Skeletal muscle tissue (tissue), 4 donors: ENCODE measurements around the gene TMEM229B. TPM values are rescaled to one million over a fixed set of nuclear protein-coding genes. Genes with fewer than 3 reads are reported as not detected.

Experiments used
- H3K27ac ChIP-seq: one replicate; pipeline ENCODE4 v1.7.0; 2013; ENCODE audit warnings: mild to moderate bottlenecking, low read depth, low read length, inconsistent platforms
- H3K27me3 ChIP-seq, 3 donors: one replicate each; pipeline ENCODE4 v1.7.0; 2013; ENCODE audit warnings: low read length in 3 of 3; ENCODE audit not compliant: control insufficient read depth in 3 of 3, insufficient read depth in 3 of 3
- H3K36me3 ChIP-seq, 3 donors: one replicate each; pipeline ENCODE4 v1.7.0; 2013; ENCODE audit warnings: low read length in 3 of 3; ENCODE audit not compliant: control insufficient read depth in 3 of 3, insufficient read depth in 3 of 3
- H3K4me1 ChIP-seq, 3 donors: one replicate each; pipeline ENCODE4 v1.7.0; 2013; ENCODE audit warnings: low read length in 3 of 3, mild to moderate bottlenecking in 3 of 3; ENCODE audit not compliant: control insufficient read depth in 3 of 3, insufficient read depth in 3 of 3
- H3K4me3 ChIP-seq, 3 donors: one replicate each; pipeline ENCODE4 v1.7.0; 2013; ENCODE audit warnings: low read length in 3 of 3
- H3K9ac ChIP-seq, 3 donors: one replicate each; pipeline ENCODE4 v1.7.0; 2013; ENCODE audit warnings: low read length in 3 of 3, mild to moderate bottlenecking in 3 of 3, moderate library complexity in 2 of 3, low read depth in 1 of 3
- H3K9me3 ChIP-seq, 3 donors: one replicate each; pipeline ENCODE4 v1.7.0; 2013; ENCODE audit warnings: low read length in 3 of 3; ENCODE audit not compliant: control insufficient read depth in 3 of 3
- total RNA-seq: library from RNA; depleted of rRNA; stranded (reverse); fragments of >200 nt; gene quantifications from one replicate; pipeline ENCODE4 v1.2.3, GENCODE V29; 2014
- donor health status: Osteomylitis.

The TMEM229B gene
- total RNA-seq, 1 donor from 2014 or later: 0.52 TPM

GRCh38 chr14:67446371-67447032, 42.0 kb downstream of the TMEM229B start:
- Histone ChIP-seq H3K27me3 (no peaks in the 10 kb centered on the region), H3K4me3 (no peak overlapping the region), H3K9me3 (no peaks in the 10 kb centered on the region), H3K36me3 (no peaks in the 10 kb centered on the region), H3K4me1 (peaks cover 4 to 12% (median 6%) of the 10 kb centered on the region in 3 donors), H3K9ac (no peak overlapping the region), H3K27ac (no peak overlapping the region)

GRCh38 chr14:67444395-67444794, 44.1 kb downstream of the TMEM229B start:
- no peak overlapping the region for H3K4me3 ChIP-seq
- H3K4me1 ChIP-seq: peaks cover 4 to 13% (median 6%) of the 10 kb centered on the region in 3 donors
- no peak overlapping the region for H3K27ac ChIP-seq
- no peaks in the 10 kb centered on the region for H3K36me3 ChIP-seq
- H3K9me3 ChIP-seq: no peaks in the 10 kb centered on the region
- no peak overlapping the region for H3K9ac ChIP-seq
- H3K27me3 ChIP-seq: no peaks in the 10 kb centered on the region

GRCh38 chr14:67442139-67442906, 46.2 kb downstream of the TMEM229B start:
- no peaks in the 10 kb centered on the region for H3K27me3 ChIP-seq
- no peaks in the 10 kb centered on the region for H3K9me3 ChIP-seq
- H3K9ac ChIP-seq: peak overlapping the region in 1 of 3 donors; percentile 33
- H3K4me3 ChIP-seq: no peak overlapping the region
- no peak overlapping the region for H3K27ac ChIP-seq
- peaks cover 6 to 13% (median 7%) of the 10 kb centered on the region in 3 donors for H3K4me1 ChIP-seq
- H3K36me3 ChIP-seq: no peaks in the 10 kb centered on the region

- no peak overlapping the region for H3K4me3 ChIP-seq
- no peaks in the 10 kb centered on the region for H3K9me3 ChIP-seq
- no peak overlapping the region for H3K27ac ChIP-seq
- no peaks in the 10 kb centered on the region for H3K36me3 ChIP-seq
- H3K27me3 ChIP-seq: no peaks in the 10 kb centered on the region
- H3K9ac ChIP-seq: no peak overlapping the region
- peaks cover 5 to 13% (median 7%) of the 10 kb centered on the region in 3 donors for H3K4me1 ChIP-seq
Measured at GRCh38 chr14:67441672-67442071, 46.8 kb downstream of the TMEM229B start.

- H3K4me3 ChIP-seq: no peak overlapping the region
- H3K9ac ChIP-seq: no peak overlapping the region
- H3K9me3 ChIP-seq: no peaks in the 10 kb centered on the region
- H3K36me3 ChIP-seq: no peaks in the 10 kb centered on the region
- no peak overlapping the region for H3K27ac ChIP-seq
- H3K27me3 ChIP-seq: no peaks in the 10 kb centered on the region
- peaks cover 4 to 17% (median 7%) of the 10 kb centered on the region in 3 donors for H3K4me1 ChIP-seq
Measured at GRCh38 chr14:67441256-67441655, 47.3 kb downstream of the TMEM229B start.

- H3K4me1 ChIP-seq: peaks cover 8 to 23% (median 14%) of the 10 kb centered on the region in 3 donors
- no peaks in the 10 kb centered on the region for H3K27me3 ChIP-seq
- no peak overlapping the region for H3K27ac ChIP-seq
- no peak overlapping the region for H3K9ac ChIP-seq
- H3K36me3 ChIP-seq: no peaks in the 10 kb centered on the region
- H3K9me3 ChIP-seq: no peaks in the 10 kb centered on the region
- no peak overlapping the region for H3K4me3 ChIP-seq
Measured at GRCh38 chr14:67440513-67440912, 48.0 kb downstream of the TMEM229B start.

- no peaks in the 10 kb centered on the region for H3K9me3 ChIP-seq
- H3K27ac ChIP-seq: no peak overlapping the region
- no peak overlapping the region for H3K4me3 ChIP-seq
- H3K9ac ChIP-seq: no peak overlapping the region
- no peaks in the 10 kb centered on the region for H3K27me3 ChIP-seq
- H3K4me1 ChIP-seq: peaks cover 12 to 21% (median 20%) of the 10 kb centered on the region in 3 donors
- no peaks in the 10 kb centered on the region for H3K36me3 ChIP-seq
Measured at GRCh38 chr14:67438969-67439368, 49.6 kb downstream of the TMEM229B start.

- Histone ChIP-seq H3K27me3 (no peaks in the 10 kb centered on the region), H3K9ac (peak overlapping the region in 1 of 3 donors; percentile 19), H3K27ac (no peak overlapping the region), H3K9me3 (no peaks in the 10 kb centered on the region), H3K4me1 (peaks cover 27 to 36% (median 30%) of the 10 kb centered on the region in 3 donors), H3K36me3 (no peaks in the 10 kb centered on the region), H3K4me3 (no peak overlapping the region)
Measured at GRCh38 chr14:67436006-67436866, 52.3 kb downstream of the TMEM229B start.

GRCh38 chr14:67435603-67436002, 52.9 kb downstream of the TMEM229B start:
- Histone ChIP-seq H3K36me3 (no peaks in the 10 kb centered on the region), H3K27ac (no peak overlapping the region), H3K27me3 (no peaks in the 10 kb centered on the region), H3K4me3 (no peak overlapping the region), H3K4me1 (peaks cover 27 to 36% (median 30%) of the 10 kb centered on the region in 3 donors), H3K9ac (no peak overlapping the region), H3K9me3 (no peaks in the 10 kb centered on the region)
